Glutamatergic neuron (in vitro differentiated cells): ENCODE data around the gene GLYATL2. TPM values are rescaled to one million over a fixed set of nuclear protein-coding genes. Genes with fewer than 3 reads are reported as not detected.

ENCODE experiments used
- DNase-seq: peaks from one replicate; pipeline ENCODE4 v3.0.0; 2022
- H3K27ac Mint-ChIP-seq: one replicate; pipeline ENCODE4 v1.8.0; 2020; ENCODE audit warnings: mild to moderate bottlenecking, mixed read lengths, inconsistent platforms; ENCODE audit not compliant: unreplicated experiment
- H3K27me3 Mint-ChIP-seq: one replicate; pipeline ENCODE4 v1.8.0; 2020; ENCODE audit warnings: mild to moderate bottlenecking, moderate library complexity, mixed read lengths, inconsistent platforms; ENCODE audit not compliant: unreplicated experiment
- H3K36me3 Mint-ChIP-seq: one replicate; pipeline ENCODE4 v1.8.0; 2020; ENCODE audit warnings: mild to moderate bottlenecking, mixed read lengths, inconsistent platforms; ENCODE audit not compliant: unreplicated experiment
- H3K4me1 Mint-ChIP-seq: one replicate; pipeline ENCODE4 v1.8.0; 2020; ENCODE audit warnings: mild to moderate bottlenecking, low read depth, mixed read lengths, inconsistent platforms; ENCODE audit not compliant: unreplicated experiment
- H3K4me3 Mint-ChIP-seq: one replicate; pipeline ENCODE4 v1.8.0; 2020; ENCODE audit warnings: mild to moderate bottlenecking, mixed read lengths, inconsistent platforms; ENCODE audit not compliant: unreplicated experiment
- H3K9me3 Mint-ChIP-seq: one replicate; pipeline ENCODE4 v1.8.0; 2020; ENCODE audit warnings: mild to moderate bottlenecking, moderate library complexity, mixed read lengths, inconsistent platforms; ENCODE audit not compliant: unreplicated experiment
- CTCF ChIP-seq: fragments of 200-600 bp; sonication (generic); IDR thresholded peaks from one replicate; pipeline ENCODE4 v1.5.0; 2021; ENCODE audit not compliant: partially characterized antibody, unreplicated experiment
- total RNA-seq: library from RNA; stranded (reverse); fragmentation: NEBNext Ultra II Directional; extraction: Animal tissue kit (Norgen Biotek cat#: 25700); gene quantifications from one replicate; pipeline ENCODE4 v1.2.1, GENCODE V29; 2021; ENCODE audit not compliant: unreplicated experiment

Gene GLYATL2
- total RNA-seq, 1 donor from 2014 or later = 0.83 TPM

DNA sequence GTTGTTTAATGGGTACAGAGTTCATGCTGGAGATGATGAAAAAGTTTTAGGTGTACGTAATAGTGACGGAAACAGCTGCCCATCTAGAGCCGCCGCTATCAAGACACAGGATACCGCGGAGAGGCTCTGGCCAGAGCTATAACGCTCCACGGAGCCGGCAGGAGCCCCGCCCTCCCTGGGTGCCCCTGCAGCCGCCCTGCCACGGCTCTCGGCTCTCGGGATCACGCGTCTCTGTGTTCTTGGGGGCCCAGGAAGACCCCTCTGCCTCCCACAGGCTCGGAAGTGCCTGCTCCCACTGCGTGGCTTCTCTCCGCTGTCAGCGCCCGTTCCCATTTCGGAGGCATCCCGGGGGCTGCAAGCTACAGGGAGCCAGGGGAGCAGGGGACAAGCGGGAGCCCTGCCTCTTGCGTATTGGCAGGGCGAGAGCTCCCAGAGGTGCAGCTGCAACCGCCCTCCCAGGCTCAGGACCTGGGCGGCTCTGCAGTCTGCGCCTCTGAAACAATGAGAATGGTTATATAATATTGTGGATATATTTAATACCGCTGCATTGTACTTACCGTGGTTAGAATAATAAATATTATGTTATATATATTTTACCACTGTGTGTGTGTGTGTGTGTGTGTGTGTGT, 13.7 kb downstream of the GLYATL2 start:
- H3K27me3 Mint-ChIP-seq = peaks cover 3% of the 10 kb centered on the region
- peaks cover 1% of the 10 kb centered on the region for H3K9me3 Mint-ChIP-seq
- DNase-seq = no peak
- H3K27ac Mint-ChIP-seq = no peak overlapping the region
- peaks cover 4% of the 10 kb centered on the region for H3K36me3 Mint-ChIP-seq
- H3K4me1 Mint-ChIP-seq = no peaks in the 10 kb centered on the region
- H3K4me3 Mint-ChIP-seq = no peak overlapping the region
- no peak for TF ChIP-seq CTCF

DNA sequence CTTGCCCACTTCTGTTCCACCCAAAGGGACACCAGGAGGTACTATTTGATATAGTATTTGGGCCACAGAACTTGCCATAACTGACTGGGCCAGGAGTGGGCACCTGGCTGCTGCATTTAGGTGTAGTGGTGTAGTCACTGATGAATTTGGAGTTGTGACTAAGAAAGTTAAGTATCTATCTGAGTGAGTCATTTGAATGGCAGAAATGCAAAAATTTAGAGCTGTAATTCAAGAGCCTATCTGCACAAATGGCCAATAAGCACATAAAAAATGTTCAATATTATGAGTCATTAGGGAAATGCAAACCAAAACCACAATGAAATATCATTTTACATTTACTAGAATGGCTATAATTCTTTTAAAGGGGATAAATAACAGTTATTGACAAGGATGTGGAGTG, 14.7 kb downstream of the GLYATL2 start:
- peaks cover 1% of the 10 kb centered on the region for H3K9me3 Mint-ChIP-seq
- DNase-seq = no peak

DNA sequence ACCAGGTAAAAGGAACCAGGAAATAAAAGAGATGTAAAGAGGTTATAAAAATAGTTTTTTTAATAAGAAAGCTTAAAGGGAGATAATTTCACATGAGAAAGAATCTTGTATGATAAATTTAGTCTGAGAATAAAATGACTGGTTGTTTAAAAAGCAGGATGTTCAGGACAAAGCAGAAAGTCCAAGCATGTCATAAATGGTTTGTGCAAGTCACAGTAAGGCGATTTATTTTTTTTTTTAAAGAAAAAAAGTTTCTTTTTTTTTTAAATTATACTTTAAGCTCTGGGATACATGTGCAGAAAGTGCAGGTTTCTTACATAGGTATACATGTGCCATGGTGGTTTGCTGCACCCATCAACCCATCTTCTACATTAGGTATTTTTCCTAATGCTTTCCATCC, 30.8 kb downstream of the GLYATL2 start:
- DNase-seq = no peak
- no peak for TF ChIP-seq CTCF

More for the DNA sequence above, 14.7 kb downstream of the GLYATL2 start:
- TF ChIP-seq CTCF = no peak
- H3K36me3 Mint-ChIP-seq = peaks cover 4% of the 10 kb centered on the region
- no peak overlapping the region for H3K4me3 Mint-ChIP-seq
- H3K27me3 Mint-ChIP-seq = peaks cover 3% of the 10 kb centered on the region
- no peaks in the 10 kb centered on the region for H3K4me1 Mint-ChIP-seq
- H3K27ac Mint-ChIP-seq = no peak overlapping the region

GRCh38 chr11:58811499-58811898, 33.0 kb downstream of the GLYATL2 start:
- H3K9me3 Mint-ChIP-seq = peaks cover 7% of the 10 kb centered on the region
- DNase-seq = no peak
- H3K27ac Mint-ChIP-seq = no peak overlapping the region
- no peak overlapping the region for H3K4me3 Mint-ChIP-seq
- no peaks in the 10 kb centered on the region for H3K4me1 Mint-ChIP-seq
- H3K27me3 Mint-ChIP-seq = peaks cover 1% of the 10 kb centered on the region
- peaks cover 4% of the 10 kb centered on the region for H3K36me3 Mint-ChIP-seq
- TF ChIP-seq CTCF = no peak

More for the DNA sequence above, 30.8 kb downstream of the GLYATL2 start:
- peaks cover 1% of the 10 kb centered on the region for H3K27me3 Mint-ChIP-seq
- peaks cover 8% of the 10 kb centered on the region for H3K9me3 Mint-ChIP-seq
- H3K27ac Mint-ChIP-seq = no peak overlapping the region
- H3K36me3 Mint-ChIP-seq = peaks cover 4% of the 10 kb centered on the region
- no peak overlapping the region for H3K4me3 Mint-ChIP-seq
- no peaks in the 10 kb centered on the region for H3K4me1 Mint-ChIP-seq

GRCh38 chr11:58807343-58807742, 37.2 kb downstream of the GLYATL2 start:
- H3K27ac Mint-ChIP-seq = no peak overlapping the region
- H3K27me3 Mint-ChIP-seq = no peaks in the 10 kb centered on the region
- no peaks in the 10 kb centered on the region for H3K4me1 Mint-ChIP-seq
- H3K4me3 Mint-ChIP-seq = no peak overlapping the region
- no peak for DNase-seq
- H3K9me3 Mint-ChIP-seq = peaks cover 4% of the 10 kb centered on the region
- H3K36me3 Mint-ChIP-seq = no peaks in the 10 kb centered on the region
- no peak for TF ChIP-seq CTCF
